Prostate gland (tissue), 2 donors: Measurements from ENCODE around the gene STAT5B. TPM values are rescaled to one million over a fixed set of nuclear protein-coding genes. Genes with fewer than 3 reads are reported as not detected.

Source experiments
- DNase-seq: peaks from one replicate; pipeline ENCODE4 v3.0.0-alpha.2; 2019; ENCODE audit warnings: low spot score
- H3K27ac ChIP-seq, 2 donors: fragments of 200-600 bp; sonication (generic); 2 replicates each; pipeline ENCODE4 v1.5.1; 2017 to 2019
- H3K27me3 ChIP-seq: fragments of 200-600 bp; sonication (generic); replicated peaks from 2 replicates; pipeline ENCODE4 v1.5.1; 2019; ENCODE audit not compliant: insufficient read depth
- H3K36me3 ChIP-seq, 2 donors: fragments of 200-600 bp; sonication (generic); 1 replicate in 1 of 2; 2 replicates in 1 of 2; pipeline versions ENCODE4 v1.5.1 to v1.8.1; 2017 to 2019
- H3K4me1 ChIP-seq: fragments of 200-600 bp; sonication (generic); replicated peaks from 2 replicates; pipeline ENCODE4 v1.5.1; 2019
- H3K4me3 ChIP-seq, 2 donors: fragments of 200-600 bp; sonication (generic); 2 replicates each; pipeline ENCODE4 v1.5.1; 2017 to 2019
- H3K9me3 ChIP-seq: fragments of 200-600 bp; sonication (generic); 2 replicates; pipeline ENCODE4 v1.5.1; 2017
- POLR2A ChIP-seq: fragments of 450-650 bp; IDR thresholded peaks from one replicate; pipeline ENCODE4 v1.6.1; 2016; ENCODE audit warnings: antibody characterized with exemption, mild to moderate bottlenecking
- POLR2AphosphoS5 ChIP-seq: sonication (generic); formaldehyde crosslinking; IDR thresholded peaks from one replicate; pipeline ENCODE4 v1.6.1; 2017; ENCODE audit warnings: antibody characterized with exemption
- WGBS: methylation state at CpG from one replicate; pipeline ENCODE4 v1.1.5; 2018; 5-methylcytosine and 5-hydroxymethylcytosine counted together
- intact Hi-C: fragments of 100-400 bp; cut with DNase I; formaldehyde crosslinking; loops from one replicate; pipeline ENCODE4 v1.14.2; 2022
- total RNA-seq, 2 donors: library from RNA; depleted of rRNA; stranded (reverse); fragments of >200 nt; gene quantifications; one replicate each; pipeline ENCODE4 v1.1.0, GENCODE V29; 2016
- TF ChIP-seq, protein P1 (sequence below), 4 experiments: fragments of 200-600 bp in 2 of 4; fragments of 450-650 bp in 2 of 4; sonication (generic) in 2 of 4; IDR thresholded peaks; 1 replicate in 3 of 4; 2 replicates in 1 of 4; pipeline ENCODE4 v1.5.1; 2016 to 2019; ENCODE audit warnings: antibody characterized with exemption in 4 of 4, mild to moderate bottlenecking in 2 of 4, moderate library complexity in 2 of 4

Gene STAT5B
- total RNA-seq, 2 donors from 2014 or later: 58.0 to 83.8 TPM

DNA sequence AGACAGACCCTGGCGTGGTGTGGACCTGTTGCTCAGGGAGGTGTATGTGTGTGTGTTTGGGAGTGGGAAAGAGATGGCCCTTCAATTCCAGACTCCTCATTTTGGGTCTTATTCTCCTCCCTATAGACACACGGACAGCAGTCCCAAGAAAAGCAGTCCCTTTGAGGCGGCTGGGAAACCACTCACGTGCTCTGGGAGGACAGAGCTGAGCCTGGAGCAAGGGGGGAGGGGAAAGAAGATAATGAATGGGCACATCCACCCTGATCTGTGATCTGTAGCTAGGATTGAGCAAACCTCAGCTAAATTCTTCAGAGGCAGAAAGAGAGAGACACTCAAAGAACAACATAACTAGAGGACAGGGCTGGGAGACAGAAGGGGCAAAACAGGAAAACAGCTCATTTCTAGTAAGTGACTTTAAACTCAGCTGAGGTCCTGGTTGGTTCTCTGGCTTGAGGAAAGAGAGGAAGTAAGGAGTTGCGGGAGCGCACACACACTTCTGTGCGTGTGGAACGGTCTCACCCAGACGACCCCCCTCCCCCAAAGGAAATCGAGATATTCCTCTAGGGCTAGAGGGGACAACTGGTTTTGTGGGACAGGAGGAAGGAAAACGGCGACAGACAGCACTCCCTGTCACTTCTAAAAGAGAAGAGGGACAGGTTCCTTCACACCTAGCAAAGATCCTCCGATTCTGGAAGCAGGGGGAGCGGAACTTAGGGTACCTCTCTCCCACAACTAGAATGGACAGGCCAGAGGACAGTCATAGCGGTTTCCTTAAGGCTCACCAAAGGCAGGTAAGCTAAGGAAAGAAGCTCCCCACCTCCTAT, 122.1 kb downstream of the STAT5B start:
- no peak for TF ChIP-seq POLR2A
- TF ChIP-seq, protein P1, sequence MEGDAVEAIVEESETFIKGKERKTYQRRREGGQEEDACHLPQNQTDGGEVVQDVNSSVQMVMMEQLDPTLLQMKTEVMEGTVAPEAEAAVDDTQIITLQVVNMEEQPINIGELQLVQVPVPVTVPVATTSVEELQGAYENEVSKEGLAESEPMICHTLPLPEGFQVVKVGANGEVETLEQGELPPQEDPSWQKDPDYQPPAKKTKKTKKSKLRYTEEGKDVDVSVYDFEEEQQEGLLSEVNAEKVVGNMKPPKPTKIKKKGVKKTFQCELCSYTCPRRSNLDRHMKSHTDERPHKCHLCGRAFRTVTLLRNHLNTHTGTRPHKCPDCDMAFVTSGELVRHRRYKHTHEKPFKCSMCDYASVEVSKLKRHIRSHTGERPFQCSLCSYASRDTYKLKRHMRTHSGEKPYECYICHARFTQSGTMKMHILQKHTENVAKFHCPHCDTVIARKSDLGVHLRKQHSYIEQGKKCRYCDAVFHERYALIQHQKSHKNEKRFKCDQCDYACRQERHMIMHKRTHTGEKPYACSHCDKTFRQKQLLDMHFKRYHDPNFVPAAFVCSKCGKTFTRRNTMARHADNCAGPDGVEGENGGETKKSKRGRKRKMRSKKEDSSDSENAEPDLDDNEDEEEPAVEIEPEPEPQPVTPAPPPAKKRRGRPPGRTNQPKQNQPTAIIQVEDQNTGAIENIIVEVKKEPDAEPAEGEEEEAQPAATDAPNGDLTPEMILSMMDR (IDR thresholded peaks at IDR 0.05): no peak
- TF ChIP-seq POLR2AphosphoS5: no peak
- no peak for DNase-seq
- Histone ChIP-seq H3K4me3 (peak overlapping the region; percentile 79 to 95), H3K4me1 (peaks cover 9% of the 10 kb centered on the region), H3K9me3 (no peaks in the 10 kb centered on the region), H3K27me3 (no peaks in the 10 kb centered on the region), H3K36me3 (no peaks in the 10 kb centered on the region), H3K27ac (peak overlapping the region; percentile 55 to 62)
- intact Hi-C loops: no loop called here
- 3% methylated on average over 15 of the region's 15 CpGs for WGBS

Other genes starting within 250 kb of the STAT5B start
- 1 to 10 TPM; 4.2 to 4.8 TPM for gene C17orf113, start 225.8 kb downstream of the STAT5B start, total RNA-seq
- gene ZNF385C, start 177.9 kb downstream of the STAT5B start, total RNA-seq: 10 to 100 TPM in 1 of 2 donors, 1 to 10 TPM in 1; 2.3 to 11.8 TPM
- 10 to 100 TPM; 26.7 to 38.6 TPM for gene DHX58, start 163.7 kb downstream of the STAT5B start, total RNA-seq
- 10 to 100 TPM; 32.9 to 90.1 TPM for gene KAT2A, start 155.0 kb downstream of the STAT5B start, total RNA-seq
- gene HSPB9, start 153.6 kb downstream of the STAT5B start, total RNA-seq: 1 to 10 TPM in 1 of 2 donors, under 1 TPM in 1; 0.18 to 1.2 TPM
- 100 to 1,000 TPM; 124 to 146 TPM for gene RAB5C, start 121.4 kb downstream of the STAT5B start, total RNA-seq
- under 1 TPM in 1 of 2 donors, not detected in 1; 0.51 TPM for gene KCNH4, start 95.2 kb downstream of the STAT5B start, total RNA-seq
- gene HCRT, start 90.9 kb downstream of the STAT5B start, total RNA-seq: not detected
- 100 to 1,000 TPM in 1 of 2 donors, 10 to 100 TPM in 1; 45.3 to 106 TPM for gene GHDC, start 81.9 kb downstream of the STAT5B start, total RNA-seq
- gene STAT5A, start 12.1 kb upstream of the STAT5B start, total RNA-seq: 10 to 100 TPM; 31.1 to 45.8 TPM
- 100 to 1,000 TPM; 188 to 230 TPM for gene STAT3, start 112.1 kb upstream of the STAT5B start, total RNA-seq
- gene CAVIN1, start 146.9 kb upstream of the STAT5B start, total RNA-seq: 100 to 1,000 TPM; 214 to 220 TPM
- 10 to 100 TPM; 78.0 to 80.3 TPM for gene ATP6V0A1, start 182.5 kb upstream of the STAT5B start, total RNA-seq